HepG2 (cell line): ENCODE data around the gene STAT5A. TPM values are rescaled to one million over a fixed set of nuclear protein-coding genes. Genes with fewer than 3 reads are reported as not detected.

Experiments
- ETV5 ChIP-seq: IDR thresholded peaks from 2 replicates; pipeline ENCODE4 v1.6.1; 2018; ENCODE audit warnings: missing biosample characterization, missing genetic modification reagents, inconsistent platforms, borderline replicate concordance
- FOXP1 ChIP-seq, 2 experiments: fragments of 450-650 bp in 1 of 2; IDR thresholded peaks; 2 replicates each; pipeline ENCODE4 v1.6.1; 2017 to 2018; ENCODE audit warnings: antibody characterized with exemption in 1 of 2
- HOXA7 ChIP-seq: sonication (generic); formaldehyde crosslinking; IDR thresholded peaks from 2 replicates; pipeline ENCODE4 v1.8.1; 2022; ENCODE audit warnings: mild to moderate bottlenecking, missing genetic modification reagents, moderate library complexity
- IRF2 ChIP-seq: IDR thresholded peaks from 2 replicates; pipeline ENCODE4 v1.6.1; 2018; ENCODE audit warnings: missing genetic modification reagents, missing compliant biosample characterization
- JDP2 ChIP-seq: sonication (generic); formaldehyde crosslinking; IDR thresholded peaks from 2 replicates; pipeline ENCODE4 v1.8.1; 2022; ENCODE audit warnings: missing genetic modification reagents, borderline replicate concordance
- LCORL ChIP-seq, 2 experiments: fragments of 450-650 bp in 1 of 2; sonication (generic) in 1 of 2; formaldehyde crosslinking in 1 of 2; IDR thresholded peaks; 2 replicates each; pipeline versions ENCODE4 v1.5.0 to v1.6.1; 2017 to 2020; ENCODE audit warnings: antibody characterized with exemption in 1 of 2, missing genetic modification reagents in 1 of 2
- MXD4 ChIP-seq: IDR thresholded peaks from 2 replicates; pipeline ENCODE4 v1.6.1; 2016; ENCODE audit warnings: mild to moderate bottlenecking, missing biosample characterization, missing genetic modification reagents
- PTBP1 ChIP-seq: fragments of 200-400 bp; formaldehyde crosslinking; IDR thresholded peaks from 2 replicates; pipeline ENCODE4 v1.6.1; 2018; ENCODE audit warnings: low read length, low read depth; ENCODE audit not compliant: poor library complexity, severe bottlenecking
- RBFOX2 ChIP-seq: fragments of 200-400 bp; formaldehyde crosslinking; IDR thresholded peaks from 2 replicates; pipeline ENCODE4 v1.6.1; 2017; ENCODE audit warnings: low read depth, mild to moderate bottlenecking, low read length
- RFX5 ChIP-seq: IDR thresholded peaks from 2 replicates; pipeline ENCODE4 v1.6.1; 2011; ENCODE audit warnings: low read depth, low read length, improper control_type of control experiment
- RFXANK ChIP-seq: IDR thresholded peaks from 2 replicates; pipeline ENCODE4 v1.6.1; 2016
- TCF12 ChIP-seq, 2 experiments: fragments of 450-650 bp in 1 of 2; sonication (generic) in 1 of 2; formaldehyde crosslinking in 1 of 2; IDR thresholded peaks; 2 replicates each; pipeline versions ENCODE4 v1.6.1 to v1.8.0; 2017 to 2022; ENCODE audit warnings: antibody characterized with exemption in 1 of 2, mild to moderate bottlenecking in 1 of 2, missing genetic modification reagents in 1 of 2, moderate library complexity in 1 of 2
- ZC3H13 ChIP-seq: sonication (generic); formaldehyde crosslinking; IDR thresholded peaks from 2 replicates; pipeline ENCODE4 v1.8.1; 2023; ENCODE audit warnings: mild to moderate bottlenecking, missing genetic modification reagents, moderate library complexity
- ZNF142 ChIP-seq: sonication (generic); formaldehyde crosslinking; IDR thresholded peaks from 2 replicates; pipeline ENCODE4 v1.4.0; 2020; ENCODE audit warnings: missing genetic modification reagents
- ZNF264 ChIP-seq: sonication (generic); formaldehyde crosslinking; IDR thresholded peaks from 2 replicates; pipeline ENCODE4 v1.4.0; 2020; ENCODE audit warnings: missing genetic modification reagents
- ZNF33B ChIP-seq: sonication (generic); formaldehyde crosslinking; IDR thresholded peaks from 2 replicates; pipeline ENCODE4 v1.5.1; 2020; ENCODE audit warnings: mild to moderate bottlenecking, missing genetic modification reagents
- ZNF343 ChIP-seq: sonication (generic); formaldehyde crosslinking; IDR thresholded peaks from 2 replicates; pipeline ENCODE4 v1.4.0; 2020; ENCODE audit warnings: mild to moderate bottlenecking, missing genetic modification reagents
- ZNF441 ChIP-seq: sonication (generic); formaldehyde crosslinking; IDR thresholded peaks from 2 replicates; pipeline ENCODE4 v1.7.0; 2021; ENCODE audit warnings: missing genetic modification reagents, borderline replicate concordance
- ZNF484 ChIP-seq: sonication (generic); formaldehyde crosslinking; IDR thresholded peaks from 2 replicates; pipeline ENCODE4 v1.5.1; 2020; ENCODE audit warnings: mild to moderate bottlenecking, low read depth, missing genetic modification reagents, borderline replicate concordance
- ZNF552 ChIP-seq: sonication (generic); formaldehyde crosslinking; IDR thresholded peaks from 2 replicates; pipeline ENCODE4 v1.9.0; 2022; ENCODE audit warnings: missing genetic modification reagents, mild to moderate bottlenecking, borderline replicate concordance
- polyA plus RNA-seq, 8 experiments: library from polyadenylated mRNA; depleted of rRNA in 3 of 8; stranded (reverse) in 7 of 8; unstranded in 1 of 8; fragments of >200 nt; fragmentation: Illumina TruSeq in 4 of 8; extraction: Trizol in 4 of 8; gene quantifications; 2 replicates each; pipeline versions ENCODE4 v1.2.1 to v1.2.3, GENCODE V29; 2011 to 2016; ENCODE audit warnings: low read depth in 4 of 8, missing spikeins in 1 of 8, mixed read lengths in 1 of 8; ENCODE audit not compliant: insufficient read depth in 1 of 8
- total RNA-seq, 5 experiments: library from RNA; depleted of rRNA; stranded (reverse); fragments of >200 nt; fragmentation: Illumina TruSeq; extraction: Trizol; gene quantifications; 2 replicates each; pipeline ENCODE4 v1.2.3, GENCODE V29; 2016; ENCODE audit warnings: low read depth in 1 of 5
- TF ChIP-seq, protein P1 (sequence below): sonication (generic); formaldehyde crosslinking; IDR thresholded peaks from 2 replicates; pipeline ENCODE4 v1.4.0; 2020; ENCODE audit warnings: missing genetic modification reagents, borderline replicate concordance

Gene STAT5A
- total and polyA plus RNA-seq, 2 of the 13 experiments (the other 11 are each of a cell fraction or from before 2014, with no cell fraction given): 1.4 to 4.1 TPM

DNA sequence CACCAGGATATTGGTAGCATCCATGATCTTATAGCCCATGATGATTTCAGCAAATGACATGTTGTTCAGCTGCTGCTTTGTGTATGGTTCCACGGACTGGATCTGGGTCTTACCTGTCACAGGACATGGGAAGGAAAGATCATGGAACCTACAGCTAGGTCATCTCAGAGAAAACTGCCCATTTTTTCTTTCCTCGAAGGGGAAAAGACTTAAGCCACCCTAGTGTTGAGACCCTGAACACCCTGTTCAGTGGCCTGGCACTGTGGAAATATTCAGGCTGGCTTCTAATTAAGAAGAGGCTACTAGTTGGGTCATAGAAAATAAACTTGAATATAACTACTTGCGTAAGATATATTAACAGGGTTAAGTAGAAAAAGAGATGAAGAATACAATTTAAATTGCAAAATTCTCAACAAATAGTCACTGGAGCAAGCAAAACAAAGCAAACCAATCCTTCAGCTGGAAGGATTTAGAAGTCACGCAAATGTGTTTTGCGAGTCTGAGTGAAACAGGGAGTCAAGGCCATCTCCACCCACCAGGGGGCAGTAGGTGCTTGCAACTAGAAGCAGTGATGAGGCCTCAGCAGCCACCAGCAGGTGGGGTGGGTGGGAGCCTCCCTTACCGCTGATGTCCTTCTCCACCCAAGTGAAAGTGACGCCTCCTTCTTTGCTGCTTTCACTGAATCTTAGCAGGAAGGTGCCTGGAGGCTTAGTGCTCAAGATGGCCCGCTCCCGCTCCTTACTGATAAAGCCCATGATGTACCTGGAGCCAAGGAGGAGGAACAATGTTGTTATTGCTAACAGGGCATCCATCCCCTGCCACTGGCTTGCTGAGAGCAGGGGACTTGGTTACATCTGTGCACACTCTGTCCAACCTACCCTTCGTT is 34.3 kb downstream of the STAT5A start (continued):
- TF ChIP-seq MXD4 (CRISPR knock-in tag) (peak; percentile 80; the same call in 1 of the 2 replicates), ZNF264 (CRISPR knock-in tag) (no peak), LCORL (IDR thresholded peaks at IDR 0.05) (no peak), LCORL (CRISPR knock-in tag; IDR thresholded peaks at IDR 0.05) (peak; percentile 67; the same call in 1 of the 2 replicates), IRF2 (peak; percentile 92), ZNF142 (CRISPR knock-in tag) (0 out of 2 replicates have a peak, but pooled peaks have one; percentile 21), ZNF484 (CRISPR knock-in tag) (no peak), FOXP1 (IDR thresholded peaks at IDR 0.05) (no peak), FOXP1 (CRISPR knock-in tag; IDR thresholded peaks at IDR 0.05) (no peak), ETV5 (CRISPR knock-in tag) (no peak; the same call in 1 of the 2 replicates), RFX5 (no peak), ZC3H13 (CRISPR knock-in tag) (no peak), ZNF343 (CRISPR knock-in tag) (no peak), HOXA7 (CRISPR knock-in tag) (no peak), ZNF33B (0 out of 2 replicates have a peak, but pooled peaks have one; percentile 31), ZNF441 (no peak), JDP2 (CRISPR knock-in tag) (no peak), TCF12 (IDR thresholded peaks at IDR 0.05) (no peak), TCF12 (CRISPR knock-in tag; IDR thresholded peaks at IDR 0.05) (no peak), RFXANK (CRISPR knock-in tag) (peak; percentile 84; the same call in 1 of the 2 replicates), ZNF552 (no peak), PTBP1 (no peak), RBFOX2 (no peak)
- TF ChIP-seq, protein P1, sequence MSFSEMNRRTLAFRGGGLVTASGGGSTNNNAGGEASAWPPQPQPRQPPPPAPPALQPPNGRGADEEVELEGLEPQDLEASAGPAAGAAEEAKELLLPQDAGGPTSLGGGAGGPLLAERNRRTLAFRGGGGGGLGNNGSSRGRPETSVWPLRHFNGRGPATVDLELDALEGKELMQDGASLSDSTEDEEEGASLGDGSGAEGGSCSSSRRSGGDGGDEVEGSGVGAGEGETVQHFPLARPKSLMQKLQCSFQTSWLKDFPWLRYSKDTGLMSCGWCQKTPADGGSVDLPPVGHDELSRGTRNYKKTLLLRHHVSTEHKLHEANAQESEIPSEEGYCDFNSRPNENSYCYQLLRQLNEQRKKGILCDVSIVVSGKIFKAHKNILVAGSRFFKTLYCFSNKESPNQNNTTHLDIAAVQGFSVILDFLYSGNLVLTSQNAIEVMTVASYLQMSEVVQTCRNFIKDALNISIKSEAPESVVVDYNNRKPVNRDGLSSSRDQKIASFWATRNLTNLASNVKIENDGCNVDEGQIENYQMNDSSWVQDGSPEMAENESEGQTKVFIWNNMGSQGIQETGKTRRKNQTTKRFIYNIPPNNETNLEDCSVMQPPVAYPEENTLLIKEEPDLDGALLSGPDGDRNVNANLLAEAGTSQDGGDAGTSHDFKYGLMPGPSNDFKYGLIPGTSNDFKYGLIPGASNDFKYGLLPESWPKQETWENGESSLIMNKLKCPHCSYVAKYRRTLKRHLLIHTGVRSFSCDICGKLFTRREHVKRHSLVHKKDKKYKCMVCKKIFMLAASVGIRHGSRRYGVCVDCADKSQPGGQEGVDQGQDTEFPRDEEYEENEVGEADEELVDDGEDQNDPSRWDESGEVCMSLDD (CRISPR knock-in tag): no peak
